Measurements from ENCODE around the gene EID1. TPM values are rescaled to one million over a fixed set of nuclear protein-coding genes. Genes with fewer than 3 reads are reported as not detected.

Gene EID1
- total RNA-seq, 1 experiment from 2014 or later = 98.7 TPM

DNA sequence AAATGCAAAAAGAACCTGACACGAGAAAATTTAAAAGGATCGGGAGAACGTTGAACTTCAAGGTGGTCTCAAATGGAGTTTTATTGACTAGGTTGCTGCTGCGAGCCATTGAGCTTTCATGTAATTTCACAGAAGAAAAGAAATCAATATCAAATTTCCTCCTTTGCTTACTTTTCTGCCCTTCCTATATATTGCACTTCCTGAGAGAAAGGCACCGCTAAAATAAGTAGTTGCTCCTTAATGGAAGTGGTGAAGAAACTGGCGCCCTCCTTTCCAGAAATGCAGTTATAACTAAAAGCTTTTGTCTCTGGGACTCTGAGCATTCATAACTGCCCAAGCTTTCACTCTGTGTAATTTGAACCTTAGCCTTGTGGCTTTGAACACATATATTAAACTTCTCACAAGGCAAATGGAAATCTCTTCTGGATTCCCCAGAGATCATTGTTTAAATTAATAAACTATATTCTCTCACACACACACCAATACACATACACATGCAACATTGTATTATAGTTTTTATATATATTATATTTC, 13.4 kb downstream of the EID1 start:
- no peak for ATAC-seq
- peaks cover 6% of the 10 kb centered on the region; the same call in 1 of the 2 replicates for H3K4me1 ChIP-seq (ENCODE audit: insufficient read depth, low read length)
- POLR2A ChIA-PET (ENCODE audit: unreplicated experiment) = no interaction called here
- no peak overlapping the region for H3K9ac ChIP-seq (ENCODE audit: low read length)
- H3K79me2 ChIP-seq (ENCODE audit: low read length) = no peaks in the 10 kb centered on the region
- intact Hi-C loops (cut with micrococcal nuclease) = no loop called here
- no peak overlapping the region for H3K4me3 ChIP-seq (ENCODE audit: low read length)
- no peaks in the 10 kb centered on the region for H3K9me2 ChIP-seq (replicated peaks; ENCODE audit: low read length)
- TF ChIP-seq CTCF (conservative IDR thresholded peaks at IDR 0.05; ENCODE audit: low read depth, low read length) (no peak), EZH2phosphoT487 (IDR thresholded peaks at IDR 0.05; ENCODE audit: borderline replicate concordance, low read length) (no peak), EZH2 (IDR thresholded peaks at IDR 0.05; ENCODE audit: low read length, unreplicated experiment) (no peak)
- no peaks in the 10 kb centered on the region for H3F3A ChIP-seq (ENCODE audit: low read length, unreplicated experiment)
- no peaks in the 10 kb centered on the region for H3K9me3 ChIP-seq (ENCODE audit: low read length)
- BruUV-seq (replicated peaks) = no TSS peak
- H3K27me3 ChIP-seq (ENCODE audit: low read length) = no peaks in the 10 kb centered on the region
- H2AFZ ChIP-seq (ENCODE audit: low read length) = no peak overlapping the region
- CTCF ChIA-PET = interaction anchor here (0.6 kb wide), 1 partner anchor 75 kb away, joined by 3 read pairs; no protein-coding TSS in a partner anchor
- no peak overlapping the region for H3K27ac ChIP-seq (ENCODE audit: low read length)
- no peak for DNase-seq
- no peak overlapping the region for H3K4me2 ChIP-seq (ENCODE audit: low read length)
- no peaks in the 10 kb centered on the region for H3K36me3 ChIP-seq (ENCODE audit: low read depth, low read length)
- H4K20me1 ChIP-seq (ENCODE audit: low read length) = no peaks in the 10 kb centered on the region

- H3K79me2 ChIP-seq (ENCODE audit: low read length) = no peaks in the 10 kb centered on the region
- no peak overlapping the region for H3K27ac ChIP-seq (ENCODE audit: low read length)
- no peak overlapping the region for H3K9ac ChIP-seq (ENCODE audit: low read length)
- POLR2A ChIA-PET (ENCODE audit: unreplicated experiment) = no interaction called here
- peaks cover 6% of the 10 kb centered on the region; the same call in 1 of the 2 replicates for H3K4me1 ChIP-seq (ENCODE audit: insufficient read depth, low read length)
- no TSS peak for BruUV-seq (replicated peaks)
- no peaks in the 10 kb centered on the region for H4K20me1 ChIP-seq (ENCODE audit: low read length)
- H3F3A ChIP-seq (ENCODE audit: low read length, unreplicated experiment) = no peaks in the 10 kb centered on the region
- H3K36me3 ChIP-seq (ENCODE audit: low read depth, low read length) = no peaks in the 10 kb centered on the region
- H3K9me3 ChIP-seq (ENCODE audit: low read length) = no peaks in the 10 kb centered on the region
- no peak for ATAC-seq
- TF ChIP-seq EZH2 (IDR thresholded peaks at IDR 0.05; ENCODE audit: low read length, unreplicated experiment) (no peak), CTCF (conservative IDR thresholded peaks at IDR 0.05; ENCODE audit: low read depth, low read length) (no peak), EZH2phosphoT487 (IDR thresholded peaks at IDR 0.05; ENCODE audit: borderline replicate concordance, low read length) (no peak)
- intact Hi-C loops (cut with micrococcal nuclease) = no loop called here
- H2AFZ ChIP-seq (ENCODE audit: low read length) = no peak overlapping the region
- no peaks in the 10 kb centered on the region for H3K9me2 ChIP-seq (replicated peaks; ENCODE audit: low read length)
- H3K27me3 ChIP-seq (ENCODE audit: low read length) = no peaks in the 10 kb centered on the region
- no peak for DNase-seq
- H3K4me3 ChIP-seq (ENCODE audit: low read length) = no peak overlapping the region
- CTCF ChIA-PET = no interaction called here
- no peak overlapping the region for H3K4me2 ChIP-seq (ENCODE audit: low read length)
Observed at GRCh38 chr15:48893311-48893710, 15.4 kb downstream of the EID1 start.

DNA sequence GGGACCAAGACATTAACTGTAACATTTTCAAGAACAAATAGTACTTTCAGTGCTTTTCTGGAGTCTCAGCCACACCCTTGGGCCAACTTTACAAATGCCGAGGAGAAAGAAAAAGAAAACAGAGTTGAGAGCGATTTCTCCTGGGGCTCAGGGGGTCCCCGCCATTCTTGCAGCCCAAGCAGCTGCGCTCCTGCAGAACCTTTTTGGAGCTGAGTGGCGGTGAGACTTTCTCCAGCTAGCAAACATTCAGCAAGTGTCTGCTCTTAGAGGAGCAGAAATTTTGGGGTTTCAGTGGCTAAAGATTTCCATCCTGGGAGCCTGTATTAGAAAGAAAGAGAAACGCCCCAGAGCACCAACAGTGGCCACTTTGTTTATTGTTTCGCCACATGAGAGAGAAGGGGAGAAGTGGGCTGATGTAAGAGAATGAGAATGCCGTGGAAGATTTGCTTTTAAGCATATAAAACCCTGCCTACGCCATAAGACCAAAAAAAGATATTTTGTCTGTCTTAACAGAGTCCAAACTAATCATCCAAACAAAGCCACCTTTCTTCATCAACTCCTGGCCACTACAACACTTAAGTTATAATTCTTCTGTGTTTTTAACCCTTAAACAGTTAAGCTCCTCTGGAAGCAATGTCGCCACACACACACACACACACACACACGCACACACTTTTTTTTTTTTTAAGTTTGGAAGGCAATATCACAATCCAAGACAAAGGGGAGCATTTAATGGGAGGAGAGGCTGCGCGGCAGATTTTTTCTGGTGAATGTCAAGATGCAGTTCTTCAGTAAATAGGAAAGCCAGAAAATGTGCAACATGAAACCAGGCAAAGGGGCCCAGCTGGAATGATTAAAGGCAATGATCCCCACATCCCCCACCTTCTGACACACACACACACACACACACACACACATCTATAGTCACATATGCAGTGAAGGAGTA, 19.2 kb downstream of the EID1 start:
- ChIA-PET POLR2A (ENCODE audit: unreplicated experiment) (no interaction called here), CTCF (no interaction called here)
- Histone ChIP-seq H3K4me3 (ENCODE audit: low read length) (no peak overlapping the region), H3K79me2 (ENCODE audit: low read length) (no peaks in the 10 kb centered on the region), H3K27ac (ENCODE audit: low read length) (no peak overlapping the region), H4K20me1 (ENCODE audit: low read length) (no peaks in the 10 kb centered on the region), H3K36me3 (ENCODE audit: low read depth, low read length) (no peaks in the 10 kb centered on the region), H3K27me3 (ENCODE audit: low read length) (no peaks in the 10 kb centered on the region), H3K4me2 (ENCODE audit: low read length) (no peak overlapping the region), H3K9me3 (ENCODE audit: low read length) (no peaks in the 10 kb centered on the region), H3K9ac (ENCODE audit: low read length) (no peak overlapping the region), H2AFZ (ENCODE audit: low read length) (no peak overlapping the region), H3K4me1 (ENCODE audit: insufficient read depth, low read length) (no peaks in the 10 kb centered on the region), H3F3A (ENCODE audit: low read length, unreplicated experiment) (no peaks in the 10 kb centered on the region), H3K9me2 (replicated peaks; ENCODE audit: low read length) (no peaks in the 10 kb centered on the region)
- ATAC-seq (no peak), DNase-seq (no peak)
- intact Hi-C loops (cut with micrococcal nuclease) = no loop called here
- TF ChIP-seq EZH2 (IDR thresholded peaks at IDR 0.05; ENCODE audit: low read length, unreplicated experiment) (no peak), EZH2phosphoT487 (IDR thresholded peaks at IDR 0.05; ENCODE audit: borderline replicate concordance, low read length) (no peak), CTCF (conservative IDR thresholded peaks at IDR 0.05; ENCODE audit: low read depth, low read length) (no peak)
- BruUV-seq (replicated peaks) = no TSS peak

All from PC-3 (cell line).